Right cardiac atrium (tissue), 5 donors: ENCODE data around the gene NDC1. TPM values are rescaled to one million over a fixed set of nuclear protein-coding genes. Genes with fewer than 3 reads are reported as not detected.

Experiments used
- ATAC-seq, 2 donors: fragments of 200-7000 bp; cut with Tn5 transposase; one replicate each; pipeline versions ENCODE4 v1.8.0 to v1.9.1; 2020; ENCODE audit warnings: moderate library complexity in 2 of 2, mild to moderate bottlenecking in 1 of 2
- DNase-seq, 3 donors: peaks; one replicate each; pipeline ENCODE4 v3.0.0-alpha.2; 2020
- H3K27ac ChIP-seq: one replicate; pipeline ENCODE4 v1.5.1; 2013; ENCODE audit warnings: mild to moderate bottlenecking, low read length, control low read depth, moderate library complexity
- H3K27me3 ChIP-seq: one replicate; pipeline ENCODE4 v1.6.1; 2013; ENCODE audit not compliant: control insufficient read depth, insufficient read depth
- H3K4me1 ChIP-seq: one replicate; pipeline ENCODE4 v1.6.1; 2013; ENCODE audit warnings: low read length; ENCODE audit not compliant: control insufficient read depth, insufficient read depth
- H3K4me3 ChIP-seq: one replicate; pipeline ENCODE4 v1.5.1; 2013; ENCODE audit warnings: low read length, control low read depth
- H3K9me3 ChIP-seq: one replicate; pipeline ENCODE4 v1.6.1; 2013; ENCODE audit warnings: low read length; ENCODE audit not compliant: control insufficient read depth
- WGBS: extraction: QIAGEN DNeasy Blood & Tissue Kit; methylation state at CpG from one replicate; pipeline ENCODE4 v1.1.7; 2013; 5-methylcytosine and 5-hydroxymethylcytosine counted together
- intact Hi-C, 4 donors: fragments of 100-400 bp; cut with DNase I; formaldehyde crosslinking; loops; one replicate each; pipeline versions ENCODE4 v1.11.0 to v1.14.0; 2022 to 2023
- polyA plus RNA-seq: library from polyadenylated mRNA; stranded (reverse); fragments of 200-250 nt; gene quantifications from one replicate; pipeline ENCODE4 v1.2.3, GENCODE V29; 2013
- total RNA-seq, 4 donors: library from RNA; stranded (reverse); fragmentation: NEBNext Ultra II Directional; extraction: Animal tissue kit (Norgen Biotek cat#: 25700); gene quantifications; one replicate each; pipeline ENCODE4 v1.2.1, GENCODE V29; 2021
- donor health status: healthy with polysubstance abuse.
- donor health status: DM: no; HTN: yes; CAD: no.
- donor health status: DM: no; HTN: no; CAD: no.
- donor health status: DM: no; HTN: yes; CAD: no; lungs with severe emphysema.
- donor health status: DM: yes; HTN: yes; CAD: no.

Gene NDC1
- total and polyA plus RNA-seq, 5 donors = 2.5 to 8.5 (median 5.9) TPM

- DNase-seq (no peak), ATAC-seq (no peak)
- Histone ChIP-seq H3K27ac (no peak overlapping the region), H3K4me1 (no peaks in the 10 kb centered on the region), H3K9me3 (no peaks in the 10 kb centered on the region), H3K27me3 (no peaks in the 10 kb centered on the region), H3K4me3 (no peak overlapping the region)
- WGBS = 70% methylated on average over 4 of the region's 4 CpGs
- intact Hi-C loops = no loop called here
These were observed 117.0 kb downstream of the NDC1 start for GRCh38 chr1:53721088-53721487.

- ATAC-seq = no peak
- Histone ChIP-seq H3K9me3 (no peaks in the 10 kb centered on the region), H3K27ac (no peak overlapping the region), H3K4me3 (no peak overlapping the region), H3K4me1 (no peaks in the 10 kb centered on the region), H3K27me3 (no peaks in the 10 kb centered on the region)
- intact Hi-C loops = no loop called here
- 78% methylated on average over 2 of the region's 2 CpGs for WGBS
- no peak for DNase-seq
These were observed 118.6 kb downstream of the NDC1 start for GRCh38 chr1:53719469-53719868.

GRCh38 chr1:53718443-53718842 is 119.7 kb downstream of the NDC1 start:
- Histone ChIP-seq H3K27me3 (no peaks in the 10 kb centered on the region), H3K4me3 (no peak overlapping the region), H3K27ac (no peak overlapping the region), H3K4me1 (no peaks in the 10 kb centered on the region), H3K9me3 (no peaks in the 10 kb centered on the region)
- WGBS = 68% methylated on average over 2 of the region's 2 CpGs
- no peak for DNase-seq
- no peak for ATAC-seq
- intact Hi-C loops = no loop called here

- H3K9me3 ChIP-seq = no peaks in the 10 kb centered on the region
- no peak overlapping the region for H3K27ac ChIP-seq
- H3K27me3 ChIP-seq = no peaks in the 10 kb centered on the region
- 81% methylated on average over 6 of the region's 6 CpGs for WGBS
- no peak for ATAC-seq
- DNase-seq = no peak
- no peaks in the 10 kb centered on the region for H3K4me1 ChIP-seq
- H3K4me3 ChIP-seq = no peak overlapping the region
- intact Hi-C loops = no loop called here
These were observed 120.9 kb downstream of the NDC1 start for GRCh38 chr1:53717025-53717804.

GRCh38 chr1:53716150-53716549 is 121.9 kb downstream of the NDC1 start:
- Histone ChIP-seq H3K27me3 (no peaks in the 10 kb centered on the region), H3K27ac (no peak overlapping the region), H3K4me1 (no peaks in the 10 kb centered on the region), H3K4me3 (no peak overlapping the region), H3K9me3 (no peaks in the 10 kb centered on the region)
- ATAC-seq (no peak), DNase-seq (no peak)
- intact Hi-C loops = no loop called here
- 74% methylated on average over 5 of the region's 5 CpGs for WGBS

GRCh38 chr1:53715478-53715877 is 122.6 kb downstream of the NDC1 start:
- H3K9me3 ChIP-seq = no peaks in the 10 kb centered on the region
- no peaks in the 10 kb centered on the region for H3K27me3 ChIP-seq
- H3K27ac ChIP-seq = no peak overlapping the region
- no peak overlapping the region for H3K4me3 ChIP-seq
- ATAC-seq (peak; percentile 34 to 36), DNase-seq (no peak)
- WGBS = 46% methylated on average over 11 of the region's 11 CpGs
- H3K4me1 ChIP-seq = no peaks in the 10 kb centered on the region
- intact Hi-C loops = no loop called here

Other genes with a start within 250 kb of the NDC1 start
- gene GLIS1, start 99.1 kb downstream of the NDC1 start, total RNA-seq = under 1 TPM; 0.20 to 0.37 (median 0.36) TPM
- 0.14 TPM for gene GLIS1, start 99.1 kb downstream of the NDC1 start, polyA plus RNA-seq
- gene YIPF1, start 51.5 kb upstream of the NDC1 start, total RNA-seq = 10 to 100 TPM; 13.3 to 15.7 (median 15.6) TPM
- 13.4 TPM for gene YIPF1, start 51.5 kb upstream of the NDC1 start, polyA plus RNA-seq
- gene DIO1, start 55.9 kb upstream of the NDC1 start, total RNA-seq = not detected
- gene DIO1, start 55.9 kb upstream of the NDC1 start, polyA plus RNA-seq = not detected
- gene IFT25, start 107.4 kb upstream of the NDC1 start, total RNA-seq = 10 to 100 TPM; 14.2 to 16.8 (median 15.2) TPM
- gene IFT25, start 107.4 kb upstream of the NDC1 start, polyA plus RNA-seq = 20.5 TPM
- 10 to 100 TPM; 11.8 to 19.5 (median 15.4) TPM for gene LRRC42, start 108.1 kb upstream of the NDC1 start, total RNA-seq
- gene LRRC42, start 108.1 kb upstream of the NDC1 start, polyA plus RNA-seq = 8.8 TPM
- gene LDLRAD1, start 179.9 kb upstream of the NDC1 start, total RNA-seq = not detected
- gene LDLRAD1, start 179.9 kb upstream of the NDC1 start, polyA plus RNA-seq = not detected
- gene TMEM59, start 214.9 kb upstream of the NDC1 start, total RNA-seq = 100 to 1,000 TPM; 333 to 377 (median 362) TPM
- 245 TPM for gene TMEM59, start 214.9 kb upstream of the NDC1 start, polyA plus RNA-seq
- 1 to 10 TPM; 3.8 to 5.7 (median 4.6) TPM for gene TCEANC2, start 215.3 kb upstream of the NDC1 start, total RNA-seq
- 3.1 TPM for gene TCEANC2, start 215.3 kb upstream of the NDC1 start, polyA plus RNA-seq